ENCODE measurements around the gene RECK.
"Not testable (repeated sequence)": the region's sequence is repeated elsewhere in the genome, so short reads cannot be mapped to it uniquely, and the experiment has no call there.

RECK gene

GRCh38 chr9:36120705-36121104 lies 84.0 kb downstream of the RECK start:
- no peak overlapping the region for H3K9ac ChIP-seq (ENCODE audit: low read length)
- DNase-seq (ENCODE audit: low read depth), result no peak
- H3K4me1 ChIP-seq (ENCODE audit: control insufficient read depth, insufficient read depth, low read length), result no peaks in the 10 kb centered on the region
- H3K9me3 ChIP-seq (ENCODE audit: control insufficient read depth, low read length), result no peaks in the 10 kb centered on the region
- H3K4me3 ChIP-seq (ENCODE audit: low read length), result no peak overlapping the region
- H3K27me3 ChIP-seq (replicated peaks; ENCODE audit: control insufficient read depth, insufficient read depth, low read length), result no peaks in the 10 kb centered on the region
- peaks cover 78% of the 10 kb centered on the region for H3K36me3 ChIP-seq (ENCODE audit: control insufficient read depth, insufficient read depth, low read length, severe bottlenecking)

GRCh38 chr9:36121971-36122370 lies 85.3 kb downstream of the RECK start:
- peaks cover 74% of the 10 kb centered on the region for H3K36me3 ChIP-seq (ENCODE audit: control insufficient read depth, insufficient read depth, low read length, severe bottlenecking)
- H3K9me3 ChIP-seq (ENCODE audit: control insufficient read depth, low read length), result no peaks in the 10 kb centered on the region
- H3K4me3 ChIP-seq (ENCODE audit: low read length), result no peak overlapping the region
- no peak for DNase-seq (ENCODE audit: low read depth)
- H3K4me1 ChIP-seq (ENCODE audit: control insufficient read depth, insufficient read depth, low read length), result no peaks in the 10 kb centered on the region
- no peak overlapping the region for H3K9ac ChIP-seq (ENCODE audit: low read length)
- H3K27me3 ChIP-seq (replicated peaks; ENCODE audit: control insufficient read depth, insufficient read depth, low read length), result no peaks in the 10 kb centered on the region

GRCh38 chr9:36123515-36123914 lies 86.8 kb downstream of the RECK start:
- no peak for DNase-seq (ENCODE audit: low read depth)
- Histone ChIP-seq H3K36me3 (ENCODE audit: control insufficient read depth, insufficient read depth, low read length, severe bottlenecking) (peaks cover 61% of the 10 kb centered on the region), H3K27me3 (replicated peaks; ENCODE audit: control insufficient read depth, insufficient read depth, low read length) (no peaks in the 10 kb centered on the region), H3K4me1 (ENCODE audit: control insufficient read depth, insufficient read depth, low read length) (peaks cover 11% of the 10 kb centered on the region), H3K9ac (ENCODE audit: low read length) (no peak overlapping the region), H3K4me3 (ENCODE audit: low read length) (no peak overlapping the region), H3K9me3 (ENCODE audit: control insufficient read depth, low read length) (no peaks in the 10 kb centered on the region)

- H3K4me3 ChIP-seq (ENCODE audit: low read length), result no peak overlapping the region
- no peaks in the 10 kb centered on the region for H3K27me3 ChIP-seq (replicated peaks; ENCODE audit: control insufficient read depth, insufficient read depth, low read length)
- peaks cover 20% of the 10 kb centered on the region for H3K4me1 ChIP-seq (ENCODE audit: control insufficient read depth, insufficient read depth, low read length)
- H3K9ac ChIP-seq (ENCODE audit: low read length), result no peak overlapping the region
- DNase-seq (ENCODE audit: low read depth), result no peak
- peaks cover 46% of the 10 kb centered on the region for H3K36me3 ChIP-seq (ENCODE audit: control insufficient read depth, insufficient read depth, low read length, severe bottlenecking)
- H3K9me3 ChIP-seq (ENCODE audit: control insufficient read depth, low read length), result no peaks in the 10 kb centered on the region
Measured at GRCh38 chr9:36125062-36125855, 88.5 kb downstream of the RECK start.

- peaks cover 37% of the 10 kb centered on the region for H3K36me3 ChIP-seq (ENCODE audit: control insufficient read depth, insufficient read depth, low read length, severe bottlenecking)
- no peaks in the 10 kb centered on the region for H3K9me3 ChIP-seq (ENCODE audit: control insufficient read depth, low read length)
- H3K4me3 ChIP-seq (ENCODE audit: low read length), result no peak overlapping the region
- DNase-seq (ENCODE audit: low read depth), result no peak
- no peak overlapping the region for H3K9ac ChIP-seq (ENCODE audit: low read length)
- no peaks in the 10 kb centered on the region for H3K27me3 ChIP-seq (replicated peaks; ENCODE audit: control insufficient read depth, insufficient read depth, low read length)
- peaks cover 20% of the 10 kb centered on the region for H3K4me1 ChIP-seq (ENCODE audit: control insufficient read depth, insufficient read depth, low read length)
Measured at GRCh38 chr9:36126016-36126730, 89.5 kb downstream of the RECK start.

- Histone ChIP-seq H3K4me3 (ENCODE audit: low read length) (no peak overlapping the region), H3K9ac (ENCODE audit: low read length) (no peak overlapping the region), H3K9me3 (ENCODE audit: control insufficient read depth, low read length) (no peaks in the 10 kb centered on the region), H3K36me3 (ENCODE audit: control insufficient read depth, insufficient read depth, low read length, severe bottlenecking) (peaks cover 21% of the 10 kb centered on the region), H3K4me1 (ENCODE audit: control insufficient read depth, insufficient read depth, low read length) (peaks cover 34% of the 10 kb centered on the region), H3K27me3 (replicated peaks; ENCODE audit: control insufficient read depth, insufficient read depth, low read length) (no peaks in the 10 kb centered on the region)
- no peak for DNase-seq (ENCODE audit: low read depth)
Measured at GRCh38 chr9:36127652-36128244, 91.0 kb downstream of the RECK start.

- Histone ChIP-seq H3K4me1 (ENCODE audit: control insufficient read depth, insufficient read depth, low read length) (peaks cover 38% of the 10 kb centered on the region), H3K36me3 (ENCODE audit: control insufficient read depth, insufficient read depth, low read length, severe bottlenecking) (peaks cover 15% of the 10 kb centered on the region), H3K9ac (ENCODE audit: low read length) (peak overlapping the region; percentile 3), H3K4me3 (ENCODE audit: low read length) (no peak overlapping the region), H3K27me3 (replicated peaks; ENCODE audit: control insufficient read depth, insufficient read depth, low read length) (no peaks in the 10 kb centered on the region), H3K9me3 (ENCODE audit: control insufficient read depth, low read length) (no peaks in the 10 kb centered on the region)
- DNase-seq (ENCODE audit: low read depth), result no peak
Measured at GRCh38 chr9:36128349-36128748, 91.6 kb downstream of the RECK start.

- H3K4me3 ChIP-seq (ENCODE audit: low read length), result no peak overlapping the region
- H3K9ac ChIP-seq (ENCODE audit: low read length), result peak overlapping the region; percentile 25
- H3K4me1 ChIP-seq (ENCODE audit: control insufficient read depth, insufficient read depth, low read length), result peaks cover 38% of the 10 kb centered on the region
- peaks cover 8% of the 10 kb centered on the region for H3K36me3 ChIP-seq (ENCODE audit: control insufficient read depth, insufficient read depth, low read length, severe bottlenecking)
- no peak for DNase-seq (ENCODE audit: low read depth)
- no peaks in the 10 kb centered on the region for H3K9me3 ChIP-seq (ENCODE audit: control insufficient read depth, low read length)
- no peaks in the 10 kb centered on the region for H3K27me3 ChIP-seq (replicated peaks; ENCODE audit: control insufficient read depth, insufficient read depth, low read length)
Measured at GRCh38 chr9:36129139-36129538, 92.4 kb downstream of the RECK start.

GRCh38 chr9:36131666-36132065 lies 95.0 kb downstream of the RECK start:
- Histone ChIP-seq H3K4me1 (ENCODE audit: control insufficient read depth, insufficient read depth, low read length) (peaks cover 45% of the 10 kb centered on the region), H3K9ac (ENCODE audit: low read length) (peak overlapping the region; percentile 73)
- DNase-seq (ENCODE audit: low read depth); H3K9me3 ChIP-seq (ENCODE audit: control insufficient read depth, low read length); H3K36me3 ChIP-seq (ENCODE audit: control insufficient read depth, insufficient read depth, low read length, severe bottlenecking); H3K4me3 ChIP-seq (ENCODE audit: low read length); H3K27me3 ChIP-seq (replicated peaks; ENCODE audit: control insufficient read depth, insufficient read depth, low read length): not testable (repeated sequence)

GRCh38 chr9:36132086-36132485 lies 95.4 kb downstream of the RECK start:
- H3K27me3 ChIP-seq (replicated peaks; ENCODE audit: control insufficient read depth, insufficient read depth, low read length), result no peaks in the 10 kb centered on the region
- H3K4me3 ChIP-seq (ENCODE audit: low read length), result no peak overlapping the region
- H3K9me3 ChIP-seq (ENCODE audit: control insufficient read depth, low read length), result no peaks in the 10 kb centered on the region
- no peaks in the 10 kb centered on the region for H3K36me3 ChIP-seq (ENCODE audit: control insufficient read depth, insufficient read depth, low read length, severe bottlenecking)
- DNase-seq (ENCODE audit: low read depth), result peak; percentile 55
- peak overlapping the region; percentile 73 for H3K9ac ChIP-seq (ENCODE audit: low read length)
- H3K4me1 ChIP-seq (ENCODE audit: control insufficient read depth, insufficient read depth, low read length), result peaks cover 45% of the 10 kb centered on the region

GRCh38 chr9:36134761-36135505 lies 98.2 kb downstream of the RECK start:
- no peak overlapping the region for H3K9ac ChIP-seq (ENCODE audit: low read length)
- H3K4me3 ChIP-seq (ENCODE audit: low read length), result no peak overlapping the region
- H3K9me3 ChIP-seq (ENCODE audit: control insufficient read depth, low read length), result no peaks in the 10 kb centered on the region
- H3K36me3 ChIP-seq (ENCODE audit: control insufficient read depth, insufficient read depth, low read length, severe bottlenecking), result peaks cover 2% of the 10 kb centered on the region
- no peak for DNase-seq (ENCODE audit: low read depth)
- H3K27me3 ChIP-seq (replicated peaks; ENCODE audit: control insufficient read depth, insufficient read depth, low read length), result no peaks in the 10 kb centered on the region
- peaks cover 52% of the 10 kb centered on the region for H3K4me1 ChIP-seq (ENCODE audit: control insufficient read depth, insufficient read depth, low read length)
